DND-41 (cell line): Measurements from ENCODE around the gene GALNT18.

Experiments used
- ATAC-seq: fragments of 200-7000 bp; cut with Tn5 transposase; 3 replicates; pipeline ENCODE4 v1.9.1; 2021; ENCODE audit warnings: low read depth; ENCODE audit not compliant: insufficient read depth
- DNase-seq: peaks from one replicate; pipeline ENCODE4 v3.0.0-alpha.2; 2020
- H2AFZ ChIP-seq: 2 replicates; pipeline ENCODE4 v1.6.0; 2012; ENCODE audit warnings: low read depth, low read length
- H3K27ac ChIP-seq: 2 replicates; pipeline ENCODE4 v1.5.1; 2012; ENCODE audit warnings: low read length, inconsistent platforms
- H3K27me3 ChIP-seq: fragments of 200-600 bp; sonication (generic); 2 replicates; pipeline ENCODE4 v1.6.0; 2012; ENCODE audit warnings: low read length, mild to moderate bottlenecking, inconsistent platforms; ENCODE audit not compliant: insufficient read depth, poor library complexity
- H3K36me3 ChIP-seq: 2 replicates; pipeline ENCODE4 v1.5.1; 2012; ENCODE audit warnings: low read length, inconsistent platforms; ENCODE audit not compliant: insufficient read depth
- H3K4me1 ChIP-seq: 2 replicates; pipeline ENCODE4 v1.5.1; 2012; ENCODE audit warnings: mild to moderate bottlenecking, low read length; ENCODE audit not compliant: insufficient read depth
- H3K4me2 ChIP-seq: 2 replicates; pipeline ENCODE4 v1.6.0; 2012; ENCODE audit warnings: mild to moderate bottlenecking, moderate library complexity, low read length, inconsistent platforms; ENCODE audit not compliant: insufficient read depth
- H3K4me3 ChIP-seq, 2 experiments: fragments of 200-600 bp in 1 of 2; shearing (Covaris generic) in 1 of 2; 2 replicates each; pipeline ENCODE4 v1.5.1; 2012 to 2016; ENCODE audit warnings: inconsistent platforms in 2 of 2, low read length in 2 of 2, mild to moderate bottlenecking in 2 of 2, low read depth in 1 of 2, moderate library complexity in 1 of 2
- H3K79me2 ChIP-seq: 2 replicates; pipeline ENCODE4 v1.6.0; 2012; ENCODE audit warnings: low read length, inconsistent platforms; ENCODE audit not compliant: insufficient read depth
- H3K9ac ChIP-seq: 2 replicates; pipeline ENCODE4 v1.6.0; 2012; ENCODE audit warnings: low read depth, mild to moderate bottlenecking, inconsistent platforms, low read length, moderate library complexity
- H3K9me3 ChIP-seq: 2 replicates; pipeline ENCODE4 v1.5.1; 2012; ENCODE audit warnings: low read length, moderate library complexity, mild to moderate bottlenecking, inconsistent platforms; ENCODE audit not compliant: insufficient read depth, severe bottlenecking
- H4K20me1 ChIP-seq: 2 replicates; pipeline ENCODE4 v1.6.0; 2012; ENCODE audit warnings: low read length; ENCODE audit not compliant: insufficient read depth
- CTCF ChIP-seq: IDR thresholded peaks from 2 replicates; pipeline ENCODE4 v1.5.1; 2012; ENCODE audit warnings: borderline replicate concordance, low read length, moderate library complexity, mild to moderate bottlenecking; ENCODE audit not compliant: poor library complexity, severe bottlenecking; ENCODE audit errors: extremely low read depth
- EZH2 ChIP-seq: IDR thresholded peaks from 3 replicates; pipeline ENCODE4 v1.6.1; 2012; ENCODE audit warnings: borderline replicate concordance, low read depth, mild to moderate bottlenecking, moderate library complexity, low read length, inconsistent platforms; ENCODE audit not compliant: severe bottlenecking

Gene GALNT18

GRCh38 chr11:11446564-11446963 is 175.2 kb downstream of the GALNT18 start:
- Histone ChIP-seq H3K36me3 (no peaks in the 10 kb centered on the region), H3K9me3 (no peaks in the 10 kb centered on the region), H3K27ac (no peak overlapping the region), H4K20me1 (no peaks in the 10 kb centered on the region; the same call in 1 of the 2 replicates), H3K4me2 (no peak overlapping the region), H3K4me1 (no peaks in the 10 kb centered on the region), H3K27me3 (peaks cover 13% of the 10 kb centered on the region), H3K9ac (no peak overlapping the region), H2AFZ (no peak overlapping the region), H3K79me2 (no peaks in the 10 kb centered on the region), H3K4me3 (no peak overlapping the region)
- ATAC-seq (no peak), DNase-seq (no peak)
- TF ChIP-seq CTCF (no peak), EZH2 (no peak)

- no peak overlapping the region for H3K9ac ChIP-seq
- H3K27ac ChIP-seq, result no peak overlapping the region
- H3K4me2 ChIP-seq, result no peak overlapping the region
- DNase-seq, result no peak
- H2AFZ ChIP-seq, result no peak overlapping the region
- H3K4me3 ChIP-seq, result no peak overlapping the region
- no peaks in the 10 kb centered on the region; the same call in 1 of the 2 replicates for H4K20me1 ChIP-seq
- no peaks in the 10 kb centered on the region for H3K36me3 ChIP-seq
- peaks cover 13% of the 10 kb centered on the region for H3K27me3 ChIP-seq
- no peaks in the 10 kb centered on the region for H3K9me3 ChIP-seq
- no peak for ATAC-seq
- H3K4me1 ChIP-seq, result no peaks in the 10 kb centered on the region
- TF ChIP-seq EZH2, result no peak
- TF ChIP-seq CTCF, result no peak
- no peaks in the 10 kb centered on the region for H3K79me2 ChIP-seq
These were observed 176.2 kb downstream of the GALNT18 start for GRCh38 chr11:11445441-11446185.

GRCh38 chr11:11444804-11445131 is 177.0 kb downstream of the GALNT18 start:
- TF ChIP-seq EZH2 (no peak), CTCF (no peak)
- Histone ChIP-seq H3K27me3 (peaks cover 14% of the 10 kb centered on the region), H3K9ac (no peak overlapping the region), H3K9me3 (no peaks in the 10 kb centered on the region), H3K79me2 (no peaks in the 10 kb centered on the region), H3K4me1 (no peaks in the 10 kb centered on the region), H2AFZ (no peak overlapping the region), H4K20me1 (peaks cover 4% of the 10 kb centered on the region), H3K36me3 (no peaks in the 10 kb centered on the region), H3K4me2 (no peak overlapping the region), H3K4me3 (no peak overlapping the region), H3K27ac (no peak overlapping the region)
- ATAC-seq, result no peak
- no peak for DNase-seq
